ENCODE data around the gene TSSK2. TPM values are rescaled to one million over a fixed set of nuclear protein-coding genes. Genes with fewer than 3 reads are reported as not detected.

The TSSK2 gene
- total and polyA plus RNA-seq, 2 of the 8 experiments (the other 6 are each of a cell fraction or from before 2014, with no cell fraction given), result not detected

- WGBS, 2 experiments (ENCODE audit: extremely low coverage in 1 of 2, insufficient coverage in 1 of 2, insufficient read length in 1 of 2, insufficient replicate concordance in 2 of 2, low coverage in 1 of 2, low lambda C conversion rate in 2 of 2, missing lambda C conversion rate in 1 of 2), result 90% methylated on average over 9 of the region's 9 CpGs; no CpG with 5 or more reads in 1 of the 2 experiments
- peaks cover 0 to 5% (median 3%) of the 10 kb centered on the region in 4 experiments; a peak in 4 of 7 replicates for H3K4me1 ChIP-seq (replicated peaks in 1 of 4; ENCODE audit: control insufficient read depth in 3 of 4, insufficient read depth in 4 of 4, low read length in 3 of 4)
- peaks cover 6% of the 10 kb centered on the region for H3K23me2 ChIP-seq (ENCODE audit: low read depth, low read length)
- no peak overlapping the region for H2BK15ac ChIP-seq (ENCODE audit: low read length)
- FAIRE-seq (no peak), DNase-seq (ENCODE audit: low read depth in 1 of 2, low spot score in 2 of 2) (no peak)
- peaks cover 36% of the 10 kb centered on the region for H3K79me1 ChIP-seq (ENCODE audit: low read depth, low read length)
- H3K23ac ChIP-seq (ENCODE audit: insufficient read length), result no peak overlapping the region
- POLR2A ChIA-PET (ENCODE audit: partially characterized antibody), result interaction anchor here (1.0 to 1.4 kb wide), 2 partner anchors 27 to 80 kb away, joined by 3 read pairs; partner anchors contain the start of gene ESS2
- TF ChIP-seq CBX8 (IDR thresholded peaks at IDR 0.05; ENCODE audit: borderline replicate concordance, low read depth, low read length) (no peak), RBBP5 (IDR thresholded peaks at IDR 0.05; ENCODE audit: borderline replicate concordance, low read depth, low read length) (no peak), POLR2AphosphoS5 (IDR thresholded peaks at IDR 0.05; ENCODE audit: low read depth, low read length) (no peak), TAF1 (IDR thresholded peaks at IDR 0.05; ENCODE audit: low read depth, low read length) (no peak), POLR2A (IDR thresholded peaks at IDR 0.05; ENCODE audit: control extremely low read depth in 1 of 2, low read depth in 2 of 2, low read length in 2 of 2) (no peak), SRF (IDR thresholded peaks at IDR 0.05; ENCODE audit: low read depth, low read length) (no peak), ATF3 (IDR thresholded peaks at IDR 0.05; ENCODE audit: insufficient read depth, low read depth, low read length) (no peak), KDM5A (IDR thresholded peaks at IDR 0.05; ENCODE audit: low read length) (no peak), GABPA (IDR thresholded peaks at IDR 0.05; ENCODE audit: borderline replicate concordance, insufficient read depth, low read length) (no peak), TBP (IDR thresholded peaks at IDR 0.05; ENCODE audit: low read depth, low read length) (no peak), ATF2 (IDR thresholded peaks at IDR 0.05; ENCODE audit: low read length) (no peak), SP2 (IDR thresholded peaks at IDR 0.05; ENCODE audit: low read length) (no peak), FOSL1 (IDR thresholded peaks at IDR 0.05; ENCODE audit: insufficient read depth, low read depth, low read length) (no peak)
- H3K4me3 ChIP-seq (ENCODE audit: extremely low read depth in 1 of 4, insufficient read depth in 2 of 4, low read depth in 3 of 4, low read length in 4 of 4), result no peak overlapping the region
- no peaks in the 10 kb centered on the region for H3K9me3 ChIP-seq (ENCODE audit: insufficient read depth in 2 of 2, low read depth in 1 of 2, low read length in 1 of 2)
- no peak overlapping the region for H2AFZ ChIP-seq (ENCODE audit: low read length)
- H2AK5ac ChIP-seq (ENCODE audit: low read depth, low read length), result no peak overlapping the region
- CTCF ChIA-PET (ENCODE audit: partially characterized antibody), result interaction anchor here (0.8 to 2.5 kb wide), 7 partner anchors 9 to 84 kb away, joined by 3 to 11 read pairs (median 5); no protein-coding TSS in a partner anchor
- no peak overlapping the region for H3K18ac ChIP-seq (ENCODE audit: extremely low read depth, low read length)
- no peak overlapping the region for H4K8ac ChIP-seq (ENCODE audit: extremely low read depth, insufficient read depth, low read length)
- no peak overlapping the region for H3K14ac ChIP-seq (ENCODE audit: insufficient read length)
- H4K5ac ChIP-seq (ENCODE audit: insufficient read length, low read depth, low read length), result no peak overlapping the region
- H2BK20ac ChIP-seq (ENCODE audit: low read length), result no peak overlapping the region
- 0 out of 2 replicates have a peak overlapping the region, but pooled peaks have one; percentile 30 for H2BK5ac ChIP-seq (ENCODE audit: low read depth, low read length)
- H4K20me1 ChIP-seq (replicated peaks in 1 of 2; ENCODE audit: control insufficient read depth in 1 of 2, insufficient read depth in 2 of 2, low read length in 2 of 2), result peaks cover 25 to 59% of the 10 kb centered on the region in 2 experiments
- no peak overlapping the region for H3K4me2 ChIP-seq (ENCODE audit: insufficient read depth in 1 of 2, low read depth in 2 of 2, low read length in 2 of 2)
- no peak overlapping the region for H3K4ac ChIP-seq (replicated peaks; ENCODE audit: insufficient read length, low read depth, low read length)
- H3K36me3 ChIP-seq (ENCODE audit: control insufficient read depth in 2 of 4, insufficient read depth in 4 of 4, low read length in 3 of 4), result no peaks in the 10 kb centered on the region; a peak in 2 of 8 replicates
- H3K9ac ChIP-seq (replicated peaks in 1 of 4; ENCODE audit: extremely low read depth in 1 of 4, low read depth in 3 of 4, low read length in 3 of 4), result no peak overlapping the region
- H3K27me3 ChIP-seq (replicated peaks in 1 of 4; ENCODE audit: control insufficient read depth in 3 of 4, extremely low read depth in 1 of 4, insufficient read depth in 3 of 4, low read length in 3 of 4), result no peaks in the 10 kb centered on the region
- no peak overlapping the region for H2BK12ac ChIP-seq (ENCODE audit: low read depth, low read length)
- no peak overlapping the region for H3K56ac ChIP-seq (replicated peaks; ENCODE audit: insufficient read length, low read depth, low read length)
- H3K79me2 ChIP-seq (ENCODE audit: control insufficient read depth in 1 of 2, insufficient read depth in 2 of 2, low read length in 2 of 2), result peaks cover 28 to 94% of the 10 kb centered on the region in 2 experiments
- H3K27ac ChIP-seq (ENCODE audit: low read depth, low read length), result no peak overlapping the region
- no peak overlapping the region for H2BK120ac ChIP-seq (replicated peaks; ENCODE audit: low read depth, low read length)
- no peak overlapping the region for H4K91ac ChIP-seq (replicated peaks; ENCODE audit: insufficient read length, low read length)
Observed at GRCh38 chr22:19117111-19117512, 14.0 kb upstream of the TSSK2 start.

All from H1 (cell line).